ENCODE measurements around the gene CCDC137. TPM values are rescaled to one million over a fixed set of nuclear protein-coding genes. Genes with fewer than 3 reads are reported as not detected.

CCDC137 gene
- total RNA-seq, 1 donor from 2014 or later, result 25.6 TPM

DNA sequence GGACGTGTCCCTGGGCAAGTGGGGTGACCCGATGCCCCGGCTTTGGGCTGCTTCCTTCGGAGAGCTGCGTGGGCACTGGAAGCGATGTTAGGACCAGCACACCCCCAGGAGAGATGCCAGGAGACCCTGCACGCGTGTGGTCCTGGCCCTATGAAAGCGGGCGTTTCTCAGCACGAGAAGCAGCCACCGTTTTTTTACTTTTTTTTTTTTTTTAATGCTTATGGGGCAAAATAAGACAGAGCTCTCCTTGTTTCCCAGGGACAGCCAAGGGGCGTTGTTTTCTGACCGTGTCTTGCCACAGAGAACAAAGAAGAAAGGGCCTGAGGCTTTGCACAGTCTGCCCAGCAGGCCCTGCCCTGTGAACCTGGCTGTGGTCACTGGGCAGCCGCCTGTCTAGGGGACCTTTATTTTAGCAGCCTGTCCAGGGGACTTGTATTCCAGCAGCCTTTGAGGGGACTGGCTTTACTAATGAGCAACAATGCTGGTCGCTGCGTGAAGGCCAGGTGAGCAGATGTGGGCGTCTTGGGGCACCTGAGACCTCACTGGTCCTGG lies 46.5 kb downstream of the CCDC137 start:
- DNase-seq (ENCODE audit: low read depth), result no peak
- TF ChIP-seq CTCF (IDR thresholded peaks at IDR 0.05; ENCODE audit: insufficient read depth, low read length, poor library complexity, severe bottlenecking), result no peak
- peaks cover 1% of the 10 kb centered on the region for H3K36me3 ChIP-seq (ENCODE audit: control insufficient read depth, insufficient read depth, low read length)

GRCh38 chr17:81713556-81714411 lies 47.2 kb downstream of the CCDC137 start:
- no peak for DNase-seq (ENCODE audit: low read depth)
- peak overlapping the region; percentile 56 for H3K4me3 ChIP-seq (ENCODE audit: low read depth, low read length)
- no peaks in the 10 kb centered on the region for H3K27me3 ChIP-seq (ENCODE audit: control insufficient read depth, insufficient read depth, low read length)
- TF ChIP-seq CTCF (IDR thresholded peaks at IDR 0.05; ENCODE audit: insufficient read depth, low read length, poor library complexity, severe bottlenecking), result no peak
- H3K36me3 ChIP-seq (ENCODE audit: control insufficient read depth, insufficient read depth, low read length), result peaks cover 1% of the 10 kb centered on the region

More for the DNA sequence above, 46.5 kb downstream of the CCDC137 start:
- no peaks in the 10 kb centered on the region for H3K27me3 ChIP-seq (ENCODE audit: control insufficient read depth, insufficient read depth, low read length)
- peak overlapping the region; percentile 56 for H3K4me3 ChIP-seq (ENCODE audit: low read depth, low read length)

- no peak for DNase-seq (ENCODE audit: low read depth)
- no peak for TF ChIP-seq CTCF (IDR thresholded peaks at IDR 0.05; ENCODE audit: insufficient read depth, low read length, poor library complexity, severe bottlenecking)
- H3K4me3 ChIP-seq (ENCODE audit: low read depth, low read length), result no peak overlapping the region
- peaks cover 1% of the 10 kb centered on the region for H3K36me3 ChIP-seq (ENCODE audit: control insufficient read depth, insufficient read depth, low read length)
- no peaks in the 10 kb centered on the region for H3K27me3 ChIP-seq (ENCODE audit: control insufficient read depth, insufficient read depth, low read length)
Observed at GRCh38 chr17:81714412-81715106, 48.0 kb downstream of the CCDC137 start.

DNA sequence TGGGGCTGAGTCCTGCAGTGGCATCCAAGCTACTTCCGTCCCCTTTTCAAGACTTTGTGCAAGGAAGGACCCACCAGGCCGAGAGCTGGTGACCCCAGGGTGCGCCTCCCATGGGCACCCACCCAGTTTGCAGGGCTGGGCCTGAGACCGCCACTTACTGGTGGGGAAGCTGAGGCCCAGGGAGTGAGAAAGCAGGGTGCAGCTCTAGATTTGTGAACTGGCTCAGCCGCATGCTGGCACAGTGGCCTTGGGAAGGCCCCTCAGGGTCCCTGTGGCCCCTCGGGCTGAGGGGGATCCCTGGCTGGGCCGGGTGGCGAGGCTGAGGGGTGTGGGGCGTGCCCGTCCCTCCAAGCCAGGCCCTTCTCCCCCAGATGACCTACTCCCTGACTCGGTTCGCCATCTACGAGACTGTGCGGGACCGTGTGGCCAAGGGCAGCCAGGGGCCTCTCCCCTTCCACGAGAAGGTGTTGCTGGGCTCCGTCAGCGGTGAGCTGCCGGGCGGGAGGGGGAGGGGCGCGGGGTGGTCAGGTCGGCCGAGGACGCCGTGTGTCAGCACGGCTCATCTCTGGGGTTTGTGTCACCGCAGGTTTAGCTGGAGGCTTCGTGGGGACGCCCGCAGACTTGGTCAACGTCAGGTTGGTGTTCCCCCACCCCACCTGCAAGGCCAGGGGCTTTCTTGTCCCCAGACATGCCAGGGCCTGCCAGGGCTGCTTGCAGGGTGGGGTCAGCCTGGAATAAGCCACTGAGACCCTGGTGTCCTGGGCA lies 48.8 kb downstream of the CCDC137 start:
- TF ChIP-seq CTCF (IDR thresholded peaks at IDR 0.05; ENCODE audit: insufficient read depth, low read length, poor library complexity, severe bottlenecking), result no peak
- no peak for DNase-seq (ENCODE audit: low read depth)
- Histone ChIP-seq H3K4me3 (ENCODE audit: low read depth, low read length) (no peak overlapping the region), H3K27me3 (ENCODE audit: control insufficient read depth, insufficient read depth, low read length) (no peaks in the 10 kb centered on the region), H3K36me3 (ENCODE audit: control insufficient read depth, insufficient read depth, low read length) (peaks cover 1% of the 10 kb centered on the region)

DNA sequence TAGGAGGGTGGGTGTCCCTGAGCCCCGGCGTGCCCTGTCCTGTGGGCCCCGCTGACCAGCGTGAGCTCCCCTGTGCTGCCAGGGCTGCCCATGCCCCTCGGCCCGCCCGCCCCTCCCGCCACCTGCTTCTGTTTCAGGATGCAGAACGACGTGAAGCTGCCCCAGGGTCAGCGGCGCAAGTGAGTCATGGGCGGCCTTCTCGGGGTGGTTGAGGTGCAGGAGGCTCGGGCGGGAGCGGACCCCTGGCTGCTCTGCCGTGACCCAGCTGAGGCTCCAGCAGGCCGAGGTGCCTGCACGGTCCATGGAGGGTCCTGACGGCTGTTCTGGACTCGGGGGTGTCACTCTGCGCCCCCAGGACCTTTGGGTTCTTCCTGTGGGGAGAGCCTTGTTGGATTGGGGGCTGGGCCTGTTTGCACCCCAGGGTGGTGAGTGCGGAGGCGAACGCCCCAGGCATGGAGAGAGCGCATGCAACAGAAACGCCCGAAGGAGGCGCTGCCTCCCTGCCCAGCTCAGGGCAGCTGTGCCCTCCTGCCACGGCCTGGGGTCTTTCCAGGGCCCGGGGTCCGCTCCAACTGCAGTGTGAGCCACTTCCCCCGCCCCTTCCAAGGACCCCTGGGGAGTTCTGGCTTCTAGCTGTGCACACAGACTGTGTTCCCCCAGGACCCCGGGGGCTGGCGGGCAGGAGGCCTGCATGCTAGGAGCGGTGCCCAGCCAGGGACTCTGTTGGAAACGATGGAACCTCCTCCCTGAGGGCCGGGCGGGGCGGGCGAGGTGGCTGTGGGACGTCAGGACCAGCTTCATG lies 49.5 kb downstream of the CCDC137 start:
- H3K36me3 ChIP-seq (ENCODE audit: control insufficient read depth, insufficient read depth, low read length), result peaks cover 1% of the 10 kb centered on the region
- no peaks in the 10 kb centered on the region for H3K27me3 ChIP-seq (ENCODE audit: control insufficient read depth, insufficient read depth, low read length)
- H3K4me3 ChIP-seq (ENCODE audit: low read depth, low read length), result no peak overlapping the region
- DNase-seq (ENCODE audit: low read depth), result no peak
- TF ChIP-seq CTCF (IDR thresholded peaks at IDR 0.05; ENCODE audit: insufficient read depth, low read length, poor library complexity, severe bottlenecking), result no peak

Data from kidney epithelial cell (primary cell).